Stomach (tissue), 19 donors: ENCODE data around the gene GET4. TPM values are rescaled to one million over a fixed set of nuclear protein-coding genes. Genes with fewer than 3 reads are reported as not detected.
A peak's percentile ranks its signal among the peaks of the same experiment; 100 is the strongest.

Experiments
- DNase-seq, 2 donors: peaks; one replicate each; pipeline versions ENCODE4 v3.0.0 to v3.0.0-alpha.2; 2013 to 2019
- H3K27ac ChIP-seq, 5 donors: fragments of 200-600 bp in 4 of 5; sonication (generic) in 4 of 5; one replicate each; pipeline ENCODE4 v1.5.1; 2013 to 2019; ENCODE audit warnings: mild to moderate bottlenecking in 1 of 5, moderate library complexity in 1 of 5
- H3K27me3 ChIP-seq, 3 donors: fragments of 200-600 bp; sonication (generic); one replicate each; pipeline ENCODE4 v1.5.1; 2017 to 2019; ENCODE audit warnings: mixed run types in 1 of 3
- H3K36me3 ChIP-seq, 4 donors: fragments of 200-600 bp; sonication (generic); 1 replicate in 3 of 4; 2 replicates in 1 of 4; pipeline ENCODE4 v1.5.1; 2016 to 2019
- H3K4me1 ChIP-seq, 4 donors: fragments of 200-600 bp; sonication (generic); one replicate each; pipeline ENCODE4 v1.5.1; 2016 to 2019
- H3K4me3 ChIP-seq, 4 donors: fragments of 200-600 bp; sonication (generic) in 3 of 4; one replicate each; pipeline ENCODE4 v1.5.1; 2016 to 2019; ENCODE audit warnings: mild to moderate bottlenecking in 1 of 4
- H3K9me3 ChIP-seq, 4 donors: fragments of 200-600 bp; sonication (generic); one replicate each; pipeline ENCODE4 v1.5.1; 2016 to 2019
- CTCF ChIP-seq, 7 experiments: fragments of 450-650 bp in 4 of 7; fragments of 200-600 bp in 3 of 7; sonication (generic) in 3 of 7; IDR thresholded peaks; one replicate each; pipeline ENCODE4 v1.5.1; 2016 to 2019; ENCODE audit warnings: antibody characterized with exemption in 7 of 7, control low read depth in 2 of 7, mild to moderate bottlenecking in 1 of 7
- EP300 ChIP-seq: sonication (generic); formaldehyde crosslinking; IDR thresholded peaks from one replicate; pipeline ENCODE4 v1.6.1; 2017; ENCODE audit warnings: antibody characterized with exemption
- POLR2A ChIP-seq, 4 donors: fragments of 450-650 bp; IDR thresholded peaks; one replicate each; pipeline ENCODE4 v1.6.1; 2016; ENCODE audit warnings: antibody characterized with exemption in 4 of 4, control low read depth in 2 of 4, mild to moderate bottlenecking in 1 of 4, moderate library complexity in 1 of 4
- POLR2AphosphoS5 ChIP-seq, 3 donors: sonication (generic); formaldehyde crosslinking; IDR thresholded peaks; one replicate each; pipeline ENCODE4 v1.6.1; 2016; ENCODE audit warnings: antibody characterized with exemption in 3 of 3
- WGBS, 5 donors: extraction: QIAGEN DNeasy Blood & Tissue Kit in 3 of 5; methylation state at CpG; one replicate each; pipeline versions ENCODE4 v1.1.5 to v1.1.7; 2013 to 2018; 5-methylcytosine and 5-hydroxymethylcytosine counted together
- intact Hi-C: fragments of 100-400 bp; cut with DNase I; formaldehyde crosslinking; loops from one replicate; pipeline ENCODE4 v1.15.1; 2023; ENCODE audit warnings: low total_unique reads
- long read RNA-seq, 10 donors: transcript quantifications; one replicate each; lab custom pipeline, GENCODE V29; 2026
- polyA plus RNA-seq, 3 donors: library from polyadenylated mRNA; stranded (reverse); fragments of 200-250 nt; gene quantifications; one replicate each; pipeline ENCODE4 v1.2.3, GENCODE V29; 2013
- total RNA-seq, 5 donors: library from RNA; depleted of rRNA; stranded (reverse); fragments of >200 nt; gene quantifications; one replicate each; pipeline versions ENCODE4 v1.1.0 to v1.2.3, GENCODE V29; 2014 to 2016
- donor health status: healthy with polysubstance abuse.
- donor health status: Bipolar disorder and iron deficiency.
- donor health status: healthy.

GET4 gene
- total RNA-seq (100 to 1,000 TPM in 1 of 5 donors, 10 to 100 TPM in 4; 22.4 to 140 (median 40.1) TPM), polyA plus RNA-seq (10 to 100 TPM; 34.4 to 53.2 (median 53.0) TPM)
- long read RNA-seq, donor 1, transcript GET4-201 (9 exons, 2,090 nt) = major isoform, 9 of 9 reads
- long read RNA-seq, donor 1, partial matches to known transcripts = 0 of 9 reads
- long read RNA-seq, donor 1, other reads (novel, unspliced or antisense) = 0 of 9 reads
- long read RNA-seq, donor 2, full-length matches to known transcripts = 13 of 13 reads
- long read RNA-seq, donor 2, partial matches to known transcripts = 0 of 13 reads
- long read RNA-seq, donor 2, other reads (novel, unspliced or antisense) = 0 of 13 reads
- long read RNA-seq, donor 3, full-length matches to known transcripts = 6 of 6 reads
- long read RNA-seq, donor 3, partial matches to known transcripts = 0 of 6 reads
- long read RNA-seq, donor 3, other reads (novel, unspliced or antisense) = 0 of 6 reads
- long read RNA-seq, donor 4, partial matches to known transcripts = 0 of 1 reads
- long read RNA-seq, donor 4, other reads (novel, unspliced or antisense) = 0 of 1 reads
- long read RNA-seq, donor 5, full-length matches to known transcripts = 15 of 20 reads
- long read RNA-seq, donor 5, partial matches to known transcripts = 5 of 20 reads
- long read RNA-seq, donor 5, other reads (novel, unspliced or antisense) = 0 of 20 reads
- long read RNA-seq, donor 6, full-length matches to known transcripts = 32 of 32 reads
- long read RNA-seq, donor 6, partial matches to known transcripts = 0 of 32 reads
- long read RNA-seq, donor 6, other reads (novel, unspliced or antisense) = 0 of 32 reads
- long read RNA-seq, donor 7, transcript GET4-201 (9 exons, 2,090 nt) = major isoform, 13 of 13 reads
- long read RNA-seq, donor 7, partial matches to known transcripts = 0 of 13 reads
- long read RNA-seq, donor 7, other reads (novel, unspliced or antisense) = 0 of 13 reads
- long read RNA-seq, donor 8, full-length matches to known transcripts = 16 of 16 reads
- long read RNA-seq, donor 8, partial matches to known transcripts = 0 of 16 reads
- long read RNA-seq, donor 8, other reads (novel, unspliced or antisense) = 0 of 16 reads
- long read RNA-seq, donor 9, full-length matches to known transcripts = 2 of 2 reads
- long read RNA-seq, donor 9, partial matches to known transcripts = 0 of 2 reads
- long read RNA-seq, donor 9, other reads (novel, unspliced or antisense) = 0 of 2 reads
- long read RNA-seq, donor 10, partial matches to known transcripts = 0 of 3 reads
- long read RNA-seq, donor 10, other reads (novel, unspliced or antisense) = 0 of 3 reads

DNA sequence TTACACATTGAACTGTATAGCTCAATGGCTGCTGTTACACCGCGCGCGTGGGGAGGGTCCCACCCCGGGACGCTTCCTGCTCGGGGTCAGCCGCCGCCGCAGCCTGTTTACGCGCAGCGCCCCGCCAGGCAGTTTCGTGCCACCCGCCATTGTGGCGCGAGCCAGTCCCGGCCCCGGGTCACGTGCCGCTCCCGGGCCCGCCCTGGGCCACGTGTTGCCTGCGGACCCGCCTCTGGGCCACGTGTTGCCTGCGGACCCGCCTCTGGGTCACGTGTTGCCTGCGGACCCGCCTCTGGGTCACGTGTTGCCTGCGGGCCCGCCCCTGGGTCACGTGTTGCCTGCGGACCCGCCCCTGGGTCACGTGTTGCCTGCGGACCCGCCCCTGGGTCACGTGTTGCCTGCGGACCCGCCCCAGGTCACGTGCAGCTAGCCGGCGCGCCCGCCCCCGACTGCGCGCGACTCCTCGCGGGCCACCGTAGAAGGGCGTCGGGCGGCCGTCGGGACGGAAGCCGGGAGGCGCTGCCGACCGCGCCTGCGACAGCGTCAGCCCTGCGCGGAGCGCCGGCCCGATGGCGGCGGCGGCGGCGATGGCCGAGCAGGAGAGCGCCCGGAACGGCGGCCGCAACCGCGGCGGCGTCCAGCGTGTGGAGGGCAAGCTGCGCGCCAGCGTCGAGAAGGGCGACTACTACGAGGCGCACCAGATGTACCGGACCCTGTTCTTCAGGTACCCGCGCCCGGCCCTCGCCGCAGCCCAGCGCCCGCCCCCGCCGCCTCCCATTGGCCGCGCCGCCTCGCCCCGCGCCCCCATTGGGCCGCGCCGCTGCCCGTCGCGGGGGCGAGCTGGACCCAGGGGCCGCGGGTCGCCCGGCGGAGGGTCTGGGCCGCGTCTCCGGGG is at the start of gene GET4:
Gene GET4, plus strand, starts transcription at position 478 of the 895 bp plus-strand sequence. Its CDS starts 92 bp downstream, at position 570.
- intact Hi-C loops = no loop called here
- TF ChIP-seq EP300 (no peak), POLR2AphosphoS5 (IDR thresholded peaks at IDR 0.05) (peak; percentile 86 to 93 (median 91)), CTCF (IDR thresholded peaks at IDR 0.05) (peak in 1 of 7 experiments; percentile 19)
- peak; percentile 98 to 99 for DNase-seq

DNA sequence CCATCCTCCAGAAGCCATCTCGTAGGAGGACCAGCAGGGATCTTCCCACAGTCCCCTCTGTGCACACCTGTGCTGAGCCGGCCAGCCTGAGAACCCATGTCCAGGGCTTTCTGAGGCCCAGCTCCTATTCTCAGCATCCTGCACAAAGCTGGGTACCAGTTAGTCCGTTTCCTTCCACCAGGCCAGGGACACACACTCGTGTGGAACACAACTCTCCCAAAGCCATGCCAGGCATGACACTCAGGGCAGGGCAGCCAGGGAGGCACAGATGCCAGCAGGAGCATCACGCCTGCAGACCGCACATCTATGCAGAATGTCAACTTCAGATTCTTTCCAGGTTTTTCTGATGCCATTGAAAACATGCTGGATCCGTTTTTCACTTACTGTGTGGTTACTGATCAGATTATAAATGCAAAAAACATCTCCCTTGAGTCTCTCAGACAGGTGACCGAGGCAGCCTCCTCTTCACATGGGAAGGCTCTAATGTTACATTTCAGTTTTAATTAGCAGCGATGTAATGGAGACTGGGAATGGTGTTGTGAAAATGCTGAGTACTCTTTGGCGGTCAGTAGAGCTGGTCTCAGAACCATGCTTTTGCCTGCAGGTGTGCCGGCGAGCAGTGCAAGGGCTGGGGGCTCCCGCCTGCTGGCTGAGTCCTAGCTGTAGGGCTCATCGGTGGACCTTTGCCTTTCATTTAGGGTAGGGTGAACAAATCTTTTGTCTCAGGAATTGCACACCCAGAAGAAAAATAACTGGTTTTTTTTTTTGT is 47.4 kb upstream of the GET4 start:
- Histone ChIP-seq H3K27ac (peak overlapping the region in 2 of 5 donors; percentile 93 to 94), H3K4me3 (no peak overlapping the region), H3K9me3 (no peaks in the 10 kb centered on the region), H3K27me3 (no peaks in the 10 kb centered on the region), H3K36me3 (peaks cover 0 to 11% (median 0%) of the 10 kb centered on the region in 4 donors), H3K4me1 (peaks cover 60 to 92% (median 73%) of the 10 kb centered on the region in 4 donors)
- DNase-seq = no peak
- WGBS, 5 donors = 87 to 92% (median 91%) methylated on average over 14 of the region's 14 CpGs
- intact Hi-C loops = no loop called here
- TF ChIP-seq POLR2AphosphoS5 (IDR thresholded peaks at IDR 0.05) (no peak), POLR2A (IDR thresholded peaks at IDR 0.05) (no peak), EP300 (no peak), CTCF (IDR thresholded peaks at IDR 0.05) (no peak)

More for the DNA sequence above, at the start of gene GET4:
- Histone ChIP-seq H3K4me3 (peak within 1 kb of the TSS; percentile 81 to 96 (median 84)), H3K4me1 (peaks cover 38 to 86% (median 69%) of the 10 kb centered on the region in 4 donors), H3K27me3 (no peaks in the 10 kb centered on the region), H3K36me3 (peaks cover 17 to 20% (median 19%) of the 10 kb centered on the region in 4 donors), H3K9me3 (no peaks in the 10 kb centered on the region), H3K27ac (peak within 1 kb of the TSS; percentile 88 to 98 (median 94))
- 0 to 1% (median 0%) methylated on average over 25 to 129 of the region's 129 CpGs for WGBS, 5 donors

DNA sequence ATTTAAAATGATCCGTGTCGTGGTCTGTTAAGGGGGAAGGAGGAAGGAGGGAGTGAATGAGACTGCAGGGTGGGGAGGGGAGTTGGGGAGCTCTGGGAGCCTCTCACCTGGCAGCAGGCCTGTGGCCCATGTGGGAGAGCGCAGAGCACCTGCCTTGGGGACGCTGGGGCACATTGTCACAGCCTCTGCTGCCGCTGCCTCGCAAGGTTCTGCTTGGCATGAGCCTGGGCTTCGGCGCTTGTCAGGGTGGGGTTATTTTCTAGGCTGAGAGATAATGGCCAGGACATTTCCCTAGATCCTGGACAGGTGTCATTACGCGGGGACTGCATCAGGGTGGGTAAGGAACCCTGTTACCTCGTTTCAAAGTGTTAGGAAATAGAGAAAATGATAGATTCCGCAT is 46.3 kb upstream of the GET4 start:
- intact Hi-C loops = no loop called here
- WGBS, 5 donors = 48 to 75% (median 64%) methylated on average over 12 of the region's 12 CpGs
- H3K27me3 ChIP-seq = no peaks in the 10 kb centered on the region
- no peaks in the 10 kb centered on the region for H3K9me3 ChIP-seq
- H3K4me3 ChIP-seq = no peak overlapping the region
- peaks cover 0 to 17% (median 2%) of the 10 kb centered on the region in 4 donors for H3K36me3 ChIP-seq
- no peak for DNase-seq
- TF ChIP-seq CTCF (IDR thresholded peaks at IDR 0.05) = no peak
- TF ChIP-seq POLR2AphosphoS5 (IDR thresholded peaks at IDR 0.05) = no peak
- TF ChIP-seq EP300 = no peak
- no peak for TF ChIP-seq POLR2A (IDR thresholded peaks at IDR 0.05)
- H3K4me1 ChIP-seq = peaks cover 59 to 92% (median 74%) of the 10 kb centered on the region in 4 donors
- H3K27ac ChIP-seq = peak overlapping the region; percentile 69 to 94 (median 88)
